HCT116 (cell line): Measurements from ENCODE around the gene CHRNA9. TPM values are rescaled to one million over a fixed set of nuclear protein-coding genes. Genes with fewer than 3 reads are reported as not detected.

Experiments used
- ATAC-seq: fragments of 200-7000 bp; cut with Tn5 transposase; 2 replicates; pipeline ENCODE4 v1.9.1; 2020; ENCODE audit warnings: mild to moderate bottlenecking, moderate library complexity
- BruUV-seq: library from RNA; stranded (reverse); fragments of 400-500 nt; replicated peaks from 2 replicates; lab custom pipeline; 2021; lab: Mats Ljungman, UMichigan
- CTCF ChIA-PET: fragments of 300-600 bp; sonication (Branson Sonifier 250); formaldehyde crosslinking; loops from one replicate; lab custom pipeline; 2021; ENCODE audit warnings: antibody characterized with exemption; lab: Charles Lee
- POLR2A ChIA-PET: fragments of 300-600, 350-600 bp; sonication (Branson Sonifier 250); formaldehyde crosslinking; loops from one replicate; lab custom pipeline; 2021; ENCODE audit warnings: antibody characterized with exemption; lab: Charles Lee
- RAD21 ChIA-PET, 2 experiments: fragments of 300-600 bp; sonication (Branson Sonifier 250); formaldehyde crosslinking; loops; one replicate each; lab custom pipeline; 2023; ENCODE audit warnings: low total read pairs in 2 of 2; ENCODE audit not compliant: uncharacterized antibody in 2 of 2, unreplicated experiment in 2 of 2, low non-redundant PET in 1 of 2; lab: Charles Lee
- DNase-seq: peaks from one replicate; pipeline ENCODE4 v3.0.0-alpha.2; 2010; ENCODE audit warnings: low read depth, low spot score
- H2AFZ ChIP-seq: fragments of 200-600 bp; shearing (Covaris generic), sonication (generic); 2 replicates; pipeline ENCODE4 v1.6.1; 2017; ENCODE audit warnings: low read depth, mixed run types, mixed read lengths, antibody characterized with exemption, low read length; ENCODE audit not compliant: poor library complexity, severe bottlenecking
- H3K27ac ChIP-seq: 2 replicates; pipeline ENCODE4 v1.5.1; 2012; ENCODE audit warnings: low read depth, low read length
- H3K27me3 ChIP-seq: fragments of 200-600 bp; sonication (generic); 2 replicates; pipeline ENCODE4 v1.6.1; 2016; ENCODE audit warnings: mixed run types, low read length, mixed read lengths; ENCODE audit not compliant: insufficient read depth
- H3K36me3 ChIP-seq, 2 experiments: fragments of 200-500 bp in 1 of 2; fragments of 200-600 bp in 1 of 2; sonication (Bioruptor generic) in 1 of 2; sonication (generic) in 1 of 2; 2 replicates each; pipeline versions ENCODE4 v1.5.1 to v1.6.1; 2014 to 2016; ENCODE audit warnings: low read length in 2 of 2, inconsistent platforms in 1 of 2, mixed read lengths in 1 of 2, mixed run types in 1 of 2; ENCODE audit not compliant: insufficient read depth in 2 of 2, control insufficient read depth in 1 of 2
- H3K4me1 ChIP-seq, 2 experiments: fragments of 200-600 bp in 1 of 2; sonication (generic) in 1 of 2; 2 replicates each; pipeline versions ENCODE4 v1.5.1 to v1.6.1; 2012 to 2017; ENCODE audit warnings: low read length in 2 of 2, inconsistent platforms in 1 of 2, mild to moderate bottlenecking in 1 of 2, mixed read lengths in 1 of 2, mixed run types in 1 of 2, moderate library complexity in 1 of 2; ENCODE audit not compliant: insufficient read depth in 2 of 2, control insufficient read depth in 1 of 2
- H3K4me2 ChIP-seq: fragments of 200-600 bp; sonication (generic); 2 replicates; pipeline ENCODE4 v1.6.1; 2017; ENCODE audit warnings: mixed run types, low read length, mixed read lengths
- H3K4me3 ChIP-seq, 2 experiments: fragments of 200-600 bp in 1 of 2; sonication (generic) in 1 of 2; replicated peaks in 1 of 2; 2 replicates each; pipeline ENCODE4 v1.5.1; 2011 to 2016; ENCODE audit warnings: low read length in 2 of 2, control low read depth in 1 of 2, low read depth in 1 of 2, mild to moderate bottlenecking in 1 of 2, mixed read lengths in 1 of 2, mixed run types in 1 of 2
- H3K79me2 ChIP-seq: fragments of 200-600 bp; sonication (generic); 2 replicates; pipeline ENCODE4 v1.6.1; 2017; ENCODE audit warnings: mild to moderate bottlenecking, mixed run types, low read length, moderate library complexity, mixed read lengths; ENCODE audit not compliant: insufficient read depth
- H3K9ac ChIP-seq: fragments of 200-600 bp; sonication (generic); 2 replicates; pipeline ENCODE4 v1.6.1; 2016; ENCODE audit warnings: low read length, mixed read lengths
- H3K9me2 ChIP-seq: fragments of 200-600 bp; sonication (generic), shearing (Covaris generic); 2 replicates; pipeline ENCODE4 v1.6.1; 2017; ENCODE audit warnings: mixed run types, mild to moderate bottlenecking, moderate library complexity; ENCODE audit not compliant: insufficient read depth
- H3K9me3 ChIP-seq, 2 experiments: fragments of 200-500 bp in 1 of 2; fragments of 200-600 bp in 1 of 2; sonication (Bioruptor generic) in 1 of 2; sonication (generic) in 1 of 2; 2 replicates each; pipeline ENCODE4 v1.6.1; 2014 to 2017; ENCODE audit warnings: low read length in 2 of 2, mixed read lengths in 2 of 2, inconsistent platforms in 1 of 2, low read depth in 1 of 2, mild to moderate bottlenecking in 1 of 2, mixed run types in 1 of 2, moderate library complexity in 1 of 2; ENCODE audit not compliant: control insufficient read depth in 1 of 2, insufficient read depth in 1 of 2
- H4K20me1 ChIP-seq: fragments of 200-600 bp; sonication (generic), shearing (Covaris generic); 2 replicates; pipeline ENCODE4 v1.6.1; 2017; ENCODE audit warnings: mixed run types, mild to moderate bottlenecking, moderate library complexity; ENCODE audit not compliant: insufficient read depth
- CBX3 ChIP-seq: IDR thresholded peaks from 2 replicates; pipeline ENCODE4 v1.6.1; 2012; ENCODE audit warnings: low read depth
- CEBPB ChIP-seq: IDR thresholded peaks from 2 replicates; pipeline ENCODE4 v1.6.1; 2012; ENCODE audit warnings: low read depth
- EGR1 ChIP-seq: IDR thresholded peaks from 2 replicates; pipeline ENCODE4 v1.6.1; 2012; ENCODE audit warnings: low read depth
- ELF1 ChIP-seq: IDR thresholded peaks from 2 replicates; pipeline ENCODE4 v1.6.1; 2012; ENCODE audit warnings: low read depth, borderline replicate concordance
- EZH2 ChIP-seq: fragments of 200-600 bp; sonication (generic); IDR thresholded peaks from 2 replicates; pipeline ENCODE4 v1.6.1; 2017; ENCODE audit warnings: antibody characterized with exemption, mixed run types
- EZH2phosphoT487 ChIP-seq: fragments of 200-600 bp; IDR thresholded peaks from 2 replicates; pipeline ENCODE4 v1.6.1; 2018; ENCODE audit warnings: antibody characterized with exemption, borderline replicate concordance
- FOSL1 ChIP-seq: IDR thresholded peaks from 2 replicates; pipeline ENCODE4 v1.6.1; 2012; ENCODE audit warnings: low read depth
- JUND ChIP-seq: IDR thresholded peaks from 2 replicates; pipeline ENCODE4 v1.6.1; 2012
- POLR2A ChIP-seq: IDR thresholded peaks from 2 replicates; pipeline ENCODE4 v1.7.0; 2011; ENCODE audit warnings: borderline replicate concordance; ENCODE audit not compliant: insufficient read depth, insufficient read length; ENCODE audit errors: extremely low read depth
- RAD21 ChIP-seq: IDR thresholded peaks from 2 replicates; pipeline ENCODE4 v1.6.1; 2012; ENCODE audit warnings: low read depth, mild to moderate bottlenecking
- SIN3A ChIP-seq: IDR thresholded peaks from 2 replicates; pipeline ENCODE4 v1.6.1; 2012; ENCODE audit warnings: low read depth
- SP1 ChIP-seq: IDR thresholded peaks from 2 replicates; pipeline ENCODE4 v1.6.1; 2012; ENCODE audit warnings: low read depth
- TCF7L2 ChIP-seq: IDR thresholded peaks from 2 replicates; pipeline ENCODE4 v1.7.0; 2011; ENCODE audit warnings: borderline replicate concordance, inconsistent platforms; ENCODE audit not compliant: insufficient read depth, insufficient read length; ENCODE audit errors: extremely low read depth
- ZFX ChIP-seq: fragments of 450-650 bp; IDR thresholded peaks from 2 replicates; pipeline ENCODE4 v1.6.1; 2017
- intact Hi-C: fragments of 100-400 bp; cut with micrococcal nuclease; formaldehyde crosslinking; loops from 2 replicates; pipeline ENCODE4 v1.10.0; 2022
- total RNA-seq: library from RNA; stranded (reverse); gene quantifications from one replicate; pipeline ENCODE4 v1.2.1, GENCODE V29; 2021; ENCODE audit not compliant: unreplicated experiment
- TF ChIP-seq, protein P1 (sequence below): IDR thresholded peaks from 2 replicates; pipeline ENCODE4 v1.6.1; 2012
- TF ChIP-seq, protein P2 (sequence below): IDR thresholded peaks from 2 replicates; pipeline ENCODE4 v1.6.1; 2011; ENCODE audit warnings: mild to moderate bottlenecking, low read length, moderate library complexity; ENCODE audit not compliant: insufficient replicate concordance; ENCODE audit errors: extremely low read depth
- TF ChIP-seq, protein P3 (sequence below): IDR thresholded peaks from 2 replicates; pipeline ENCODE4 v1.6.1; 2012; ENCODE audit warnings: low read depth
- TF ChIP-seq, protein P4 (sequence below): IDR thresholded peaks from 2 replicates; pipeline ENCODE4 v1.6.1; 2012

CHRNA9 gene
- total RNA-seq, 1 experiment from 2014 or later = not detected

DNA sequence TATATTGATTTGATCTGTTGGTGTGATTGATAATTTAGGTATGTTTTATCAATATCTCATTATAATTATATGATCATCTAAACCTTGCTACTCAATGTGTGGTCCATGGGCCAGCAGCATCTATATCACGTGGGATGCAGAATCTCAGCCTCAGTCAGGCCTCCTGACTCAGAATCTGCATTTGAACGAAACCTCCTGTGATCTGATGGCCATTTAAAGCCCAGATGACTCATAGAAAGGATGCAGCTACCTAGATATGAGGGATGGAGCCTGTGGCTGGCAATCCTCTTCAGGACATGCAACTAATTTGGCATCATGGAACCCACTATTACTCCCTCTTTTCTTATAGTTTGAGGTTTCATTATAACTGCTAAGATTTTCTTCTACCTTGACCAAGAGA, 11.3 kb upstream of the CHRNA9 start:
- no peak overlapping the region for H3K4me2 ChIP-seq
- no peak for ATAC-seq
- CTCF ChIA-PET = no interaction called here
- intact Hi-C loops = no loop called here
- no peaks in the 10 kb centered on the region for H3K9me3 ChIP-seq
- H3K27me3 ChIP-seq = no peaks in the 10 kb centered on the region
- no peak for DNase-seq
- BruUV-seq = no TSS peak
- H3K4me1 ChIP-seq = peaks cover 0 to 3% of the 10 kb centered on the region in 2 experiments; a peak in 1 of 4 replicates
- no peak overlapping the region for H3K9ac ChIP-seq
- H4K20me1 ChIP-seq = no peaks in the 10 kb centered on the region
- no peaks in the 10 kb centered on the region for H3K79me2 ChIP-seq
- RAD21 ChIA-PET = no interaction called here
- H3K36me3 ChIP-seq = no peaks in the 10 kb centered on the region
- TF ChIP-seq SIN3A = no peak
- no peak for TF ChIP-seq RAD21
- no peak for TF ChIP-seq EZH2
- TF ChIP-seq ZFX = no peak
- TF ChIP-seq, protein P1, sequence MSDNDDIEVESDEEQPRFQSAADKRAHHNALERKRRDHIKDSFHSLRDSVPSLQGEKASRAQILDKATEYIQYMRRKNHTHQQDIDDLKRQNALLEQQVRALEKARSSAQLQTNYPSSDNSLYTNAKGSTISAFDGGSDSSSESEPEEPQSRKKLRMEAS = no peak
- no peak for TF ChIP-seq TCF7L2
- TF ChIP-seq EZH2phosphoT487 = no peak
- TF ChIP-seq JUND = no peak
- no peak for TF ChIP-seq CBX3
- TF ChIP-seq FOSL1 = no peak
- TF ChIP-seq, protein P2, sequence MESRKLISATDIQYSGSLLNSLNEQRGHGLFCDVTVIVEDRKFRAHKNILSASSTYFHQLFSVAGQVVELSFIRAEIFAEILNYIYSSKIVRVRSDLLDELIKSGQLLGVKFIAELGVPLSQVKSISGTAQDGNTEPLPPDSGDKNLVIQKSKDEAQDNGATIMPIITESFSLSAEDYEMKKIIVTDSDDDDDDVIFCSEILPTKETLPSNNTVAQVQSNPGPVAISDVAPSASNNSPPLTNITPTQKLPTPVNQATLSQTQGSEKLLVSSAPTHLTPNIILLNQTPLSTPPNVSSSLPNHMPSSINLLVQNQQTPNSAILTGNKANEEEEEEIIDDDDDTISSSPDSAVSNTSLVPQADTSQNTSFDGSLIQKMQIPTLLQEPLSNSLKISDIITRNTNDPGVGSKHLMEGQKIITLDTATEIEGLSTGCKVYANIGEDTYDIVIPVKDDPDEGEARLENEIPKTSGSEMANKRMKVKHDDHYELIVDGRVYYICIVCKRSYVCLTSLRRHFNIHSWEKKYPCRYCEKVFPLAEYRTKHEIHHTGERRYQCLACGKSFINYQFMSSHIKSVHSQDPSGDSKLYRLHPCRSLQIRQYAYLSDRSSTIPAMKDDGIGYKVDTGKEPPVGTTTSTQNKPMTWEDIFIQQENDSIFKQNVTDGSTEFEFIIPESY = no peak
- TF ChIP-seq, protein P3, sequence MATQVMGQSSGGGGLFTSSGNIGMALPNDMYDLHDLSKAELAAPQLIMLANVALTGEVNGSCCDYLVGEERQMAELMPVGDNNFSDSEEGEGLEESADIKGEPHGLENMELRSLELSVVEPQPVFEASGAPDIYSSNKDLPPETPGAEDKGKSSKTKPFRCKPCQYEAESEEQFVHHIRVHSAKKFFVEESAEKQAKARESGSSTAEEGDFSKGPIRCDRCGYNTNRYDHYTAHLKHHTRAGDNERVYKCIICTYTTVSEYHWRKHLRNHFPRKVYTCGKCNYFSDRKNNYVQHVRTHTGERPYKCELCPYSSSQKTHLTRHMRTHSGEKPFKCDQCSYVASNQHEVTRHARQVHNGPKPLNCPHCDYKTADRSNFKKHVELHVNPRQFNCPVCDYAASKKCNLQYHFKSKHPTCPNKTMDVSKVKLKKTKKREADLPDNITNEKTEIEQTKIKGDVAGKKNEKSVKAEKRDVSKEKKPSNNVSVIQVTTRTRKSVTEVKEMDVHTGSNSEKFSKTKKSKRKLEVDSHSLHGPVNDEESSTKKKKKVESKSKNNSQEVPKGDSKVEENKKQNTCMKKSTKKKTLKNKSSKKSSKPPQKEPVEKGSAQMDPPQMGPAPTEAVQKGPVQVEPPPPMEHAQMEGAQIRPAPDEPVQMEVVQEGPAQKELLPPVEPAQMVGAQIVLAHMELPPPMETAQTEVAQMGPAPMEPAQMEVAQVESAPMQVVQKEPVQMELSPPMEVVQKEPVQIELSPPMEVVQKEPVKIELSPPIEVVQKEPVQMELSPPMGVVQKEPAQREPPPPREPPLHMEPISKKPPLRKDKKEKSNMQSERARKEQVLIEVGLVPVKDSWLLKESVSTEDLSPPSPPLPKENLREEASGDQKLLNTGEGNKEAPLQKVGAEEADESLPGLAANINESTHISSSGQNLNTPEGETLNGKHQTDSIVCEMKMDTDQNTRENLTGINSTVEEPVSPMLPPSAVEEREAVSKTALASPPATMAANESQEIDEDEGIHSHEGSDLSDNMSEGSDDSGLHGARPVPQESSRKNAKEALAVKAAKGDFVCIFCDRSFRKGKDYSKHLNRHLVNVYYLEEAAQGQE = no peak
- TF ChIP-seq ELF1 = no peak
- TF ChIP-seq, protein P4, sequence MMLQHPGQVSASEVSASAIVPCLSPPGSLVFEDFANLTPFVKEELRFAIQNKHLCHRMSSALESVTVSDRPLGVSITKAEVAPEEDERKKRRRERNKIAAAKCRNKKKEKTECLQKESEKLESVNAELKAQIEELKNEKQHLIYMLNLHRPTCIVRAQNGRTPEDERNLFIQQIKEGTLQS = no peak
- TF ChIP-seq SP1 = no peak
- no peak for TF ChIP-seq EGR1
- TF ChIP-seq POLR2A = no peak
- no peak for TF ChIP-seq CEBPB
- TF ChIP-seq, all 23 proteins: peak for 0
- POLR2A ChIA-PET = no interaction called here
- no peak overlapping the region for H3K4me3 ChIP-seq
- H2AFZ ChIP-seq = no peak overlapping the region
- no peak overlapping the region for H3K27ac ChIP-seq
- H3K9me2 ChIP-seq = no peaks in the 10 kb centered on the region
